AG10803 (cell line): ENCODE measurements around the gene LCNL1.
A peak's percentile ranks its signal among the peaks of the same experiment; 100 is the strongest.
"Not testable (repeated sequence)": the region's sequence is repeated elsewhere in the genome, so short reads cannot be mapped to it uniquely, and the experiment has no call there.

ENCODE experiments used
- DNase-seq: peaks from one replicate; pipeline ENCODE4 v3.0.0; 2010; ENCODE audit warnings: low read depth
- H3K4me3 ChIP-seq: 2 replicates; pipeline ENCODE4 v1.5.1; 2011; ENCODE audit warnings: mild to moderate bottlenecking, low read length, control low read depth
- CTCF ChIP-seq: conservative IDR thresholded peaks from 2 replicates; pipeline ENCODE4 v1.5.1; 2011; ENCODE audit warnings: mild to moderate bottlenecking, low read length, control low read depth, inconsistent platforms

The LCNL1 gene

DNA sequence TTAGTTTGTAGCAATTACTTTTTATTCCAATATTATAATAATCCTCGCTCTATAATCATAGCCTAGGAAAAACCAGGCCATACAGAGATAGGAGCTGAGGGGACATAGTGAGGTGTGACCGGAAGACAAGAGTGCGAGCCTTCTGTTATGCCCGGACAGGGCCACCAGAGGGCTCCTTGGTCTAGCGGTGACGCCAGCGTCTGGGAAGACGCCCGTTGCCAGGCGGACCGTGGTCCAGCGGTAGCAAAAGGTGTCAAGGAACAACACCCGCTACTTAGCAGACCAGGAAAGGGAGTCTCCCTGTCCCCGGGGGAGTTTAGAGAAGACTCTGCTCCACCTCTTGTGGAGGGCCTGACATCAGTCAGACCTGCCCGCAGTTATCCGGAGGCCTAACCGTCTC, 21.5 kb downstream of the LCNL1 start:
- H3K4me3 ChIP-seq, DNase-seq: not testable (repeated sequence)
- TF ChIP-seq CTCF = peak; percentile 35

DNA sequence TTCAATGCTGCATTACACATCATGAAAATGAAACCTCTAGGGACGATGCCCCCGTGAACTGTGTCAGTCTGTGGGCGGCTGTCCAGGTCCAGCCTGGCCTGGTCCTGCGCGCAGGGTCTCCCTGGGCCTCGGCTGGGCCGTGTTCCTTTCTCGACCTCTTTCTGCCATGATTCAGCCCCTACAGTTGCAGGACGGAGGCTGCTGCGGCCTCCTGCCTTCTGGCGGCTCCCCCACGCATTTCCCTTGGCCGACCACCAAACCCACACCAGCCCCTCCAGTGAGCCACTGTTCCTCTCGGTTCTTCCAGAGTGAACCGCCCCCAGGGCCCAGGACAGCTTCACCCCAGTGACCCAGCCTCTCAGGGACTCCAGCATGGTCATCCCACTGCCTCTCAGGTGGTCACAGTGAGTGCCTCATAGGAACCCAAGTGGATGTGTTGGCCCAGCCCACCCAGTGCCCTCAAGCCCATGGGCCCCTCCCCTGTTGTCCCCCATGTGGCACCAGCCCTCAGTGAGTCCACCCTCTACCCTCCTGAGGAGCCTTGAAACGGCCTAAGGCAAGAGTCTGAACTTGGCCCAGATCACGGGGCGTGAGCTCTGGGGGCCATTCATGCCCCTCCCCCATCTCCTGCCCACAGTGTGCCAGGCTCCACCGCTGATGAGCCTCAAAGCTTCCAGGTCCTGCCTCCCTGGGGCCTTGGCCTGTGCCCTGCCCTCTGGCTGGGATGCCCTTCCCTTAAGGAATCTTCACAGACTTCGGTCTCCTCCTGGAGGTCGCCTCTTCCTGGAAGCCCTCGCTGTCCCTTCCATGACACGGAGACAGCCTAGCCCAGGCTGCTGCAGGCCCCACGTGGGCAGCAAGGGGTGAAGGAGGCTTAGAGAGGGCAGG, 23.6 kb downstream of the LCNL1 start:
- DNase-seq = no peak
- no peak overlapping the region for H3K4me3 ChIP-seq
- TF ChIP-seq CTCF = no peak

GRCh38 chr9:137007108-137007815, 24.5 kb downstream of the LCNL1 start:
- no peak for TF ChIP-seq CTCF
- no peak for DNase-seq
- no peak overlapping the region for H3K4me3 ChIP-seq

DNA sequence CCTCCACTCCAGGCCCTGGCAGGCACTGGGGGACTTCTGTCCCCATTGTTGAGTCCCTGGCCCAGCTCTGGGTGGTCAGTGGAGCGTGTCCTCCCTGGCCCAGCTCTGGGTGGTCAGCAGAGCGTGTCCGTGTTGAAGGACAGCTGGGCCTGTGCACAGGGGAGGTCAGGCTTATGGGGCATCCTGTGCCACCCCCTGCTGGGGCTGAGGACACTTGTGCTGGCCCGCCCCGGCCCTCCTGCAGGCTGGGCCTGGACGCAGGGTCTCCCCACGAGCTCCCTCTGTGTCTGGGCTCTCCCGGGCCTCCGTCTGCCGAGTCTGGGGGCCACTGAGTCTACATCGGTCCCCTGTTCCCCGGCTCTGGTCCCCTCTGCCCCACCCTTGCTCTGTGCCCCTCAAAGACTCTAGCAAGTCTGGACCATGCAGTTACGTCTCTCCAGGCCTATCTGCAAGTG, 25.1 kb downstream of the LCNL1 start:
- TF ChIP-seq CTCF = no peak
- H3K4me3 ChIP-seq = no peak overlapping the region
- no peak for DNase-seq

DNA sequence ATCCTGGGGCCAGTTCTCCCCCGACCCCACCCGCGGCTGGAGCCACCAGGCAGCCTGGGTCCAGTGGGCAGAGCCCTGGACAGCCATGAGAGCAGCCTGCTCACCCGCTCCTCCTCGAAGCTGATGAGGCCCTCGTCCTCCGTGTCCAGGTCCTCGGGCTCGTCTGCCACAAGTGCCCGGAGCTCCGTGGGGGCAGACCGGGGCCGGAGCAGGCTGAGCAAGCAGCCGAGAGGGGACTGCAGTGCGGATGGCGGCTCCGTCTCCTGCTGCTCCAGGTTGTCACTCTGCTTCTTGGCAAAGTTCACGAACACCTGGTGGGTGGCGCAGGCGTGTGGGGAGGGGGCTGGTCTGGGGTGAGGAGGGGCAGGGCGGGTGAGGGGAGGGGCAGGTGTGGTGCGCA, 25.5 kb downstream of the LCNL1 start:
- TF ChIP-seq CTCF = no peak
- no peak overlapping the region for H3K4me3 ChIP-seq
- DNase-seq = no peak

- TF ChIP-seq CTCF = no peak
- no peak overlapping the region for H3K4me3 ChIP-seq
- no peak for DNase-seq
Measured at GRCh38 chr9:137009217-137009616, 26.4 kb downstream of the LCNL1 start.
